ENCODE data around the gene ST8SIA4. TPM values are rescaled to one million over a fixed set of nuclear protein-coding genes. Genes with fewer than 3 reads are reported as not detected.

ST8SIA4 gene, protein sequence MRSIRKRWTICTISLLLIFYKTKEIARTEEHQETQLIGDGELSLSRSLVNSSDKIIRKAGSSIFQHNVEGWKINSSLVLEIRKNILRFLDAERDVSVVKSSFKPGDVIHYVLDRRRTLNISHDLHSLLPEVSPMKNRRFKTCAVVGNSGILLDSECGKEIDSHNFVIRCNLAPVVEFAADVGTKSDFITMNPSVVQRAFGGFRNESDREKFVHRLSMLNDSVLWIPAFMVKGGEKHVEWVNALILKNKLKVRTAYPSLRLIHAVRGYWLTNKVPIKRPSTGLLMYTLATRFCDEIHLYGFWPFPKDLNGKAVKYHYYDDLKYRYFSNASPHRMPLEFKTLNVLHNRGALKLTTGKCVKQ
- total RNA-seq (10 to 100 TPM; 24.3 to 28.1 TPM), polyA plus RNA-seq (10 to 100 TPM in 1 of 3 donors, 1 to 10 TPM in 2; 6.8 to 10.9 (median 9.8) TPM), total RNA-seq (26.6 to 58.5 (median 44.6) reads per million in 6 experiments)

DNA sequence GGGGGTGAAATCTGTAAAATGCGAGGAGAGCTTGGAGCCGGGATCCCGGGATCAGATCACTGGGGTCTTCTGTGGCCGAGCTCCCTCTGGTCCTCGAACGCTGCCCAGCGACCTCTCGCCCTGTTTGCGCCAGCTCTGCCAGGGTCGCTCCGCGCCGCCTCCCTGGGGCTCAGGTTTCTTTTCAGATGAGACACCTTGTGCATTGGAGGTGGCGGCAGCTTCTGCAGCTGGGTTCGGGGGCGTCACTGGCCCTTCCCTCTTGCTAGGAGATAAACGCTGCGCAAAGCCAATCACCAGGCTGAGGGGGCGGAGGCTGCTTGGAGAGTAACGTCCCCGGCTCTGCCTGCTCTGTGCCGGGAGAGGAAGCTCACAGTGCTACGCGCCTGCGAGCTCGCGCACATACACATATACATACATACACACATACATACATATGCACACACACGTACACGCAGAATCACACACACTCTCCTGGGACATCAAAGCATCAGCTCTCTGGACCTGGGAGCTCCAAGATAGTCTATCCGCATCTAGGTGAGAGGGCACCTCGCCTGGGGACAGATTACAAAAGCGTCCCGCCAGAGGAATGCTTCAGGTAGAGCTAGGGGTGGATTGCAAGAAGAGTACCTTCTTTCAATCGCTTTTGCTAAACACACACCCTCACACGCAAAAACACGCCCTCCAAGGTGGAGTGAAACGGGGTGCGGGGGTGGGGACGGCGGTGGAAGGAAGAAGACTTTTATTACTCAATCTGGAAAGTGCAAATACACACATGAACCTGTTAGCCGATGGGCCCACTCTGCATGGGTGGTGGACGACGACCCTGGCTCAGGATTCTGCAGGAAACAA lies at the start of gene ST8SIA4:
ST8SIA4 (minus strand) TSS at position 244 of the 849 bp plus-strand sequence. CDS start 327 bp downstream, outside the sequence.
- DNase-seq (peak; percentile 79 to 96 (median 90)), ATAC-seq (peak; percentile 76 to 77)
- H3K9me3 Mint-ChIP-seq, result no peaks in the 10 kb centered on the region
- no peaks in the 10 kb centered on the region for H3K27me3 Mint-ChIP-seq
- H3K36me3 Mint-ChIP-seq, result peaks cover 0 to 5% (median 0%) of the 10 kb centered on the region in 3 donors
- POLR2A ChIA-PET, result interaction anchor here (0.6 to 2.6 kb wide), 12 partner anchors 14 to 1974 kb away, joined by 3 to 8 read pairs (median 4); partner anchors contain the start of genes CHD1 and FAM174A
- peak within 1 kb of the TSS; percentile 87 to 98 (median 96) for H3K27ac Mint-ChIP-seq
- peak within 1 kb of the TSS; percentile 85 to 100 (median 96) for H3K4me3 Mint-ChIP-seq
- H3K4me1 Mint-ChIP-seq, result peaks cover 32 to 59% (median 44%) of the 10 kb centered on the region in 4 donors

DNA sequence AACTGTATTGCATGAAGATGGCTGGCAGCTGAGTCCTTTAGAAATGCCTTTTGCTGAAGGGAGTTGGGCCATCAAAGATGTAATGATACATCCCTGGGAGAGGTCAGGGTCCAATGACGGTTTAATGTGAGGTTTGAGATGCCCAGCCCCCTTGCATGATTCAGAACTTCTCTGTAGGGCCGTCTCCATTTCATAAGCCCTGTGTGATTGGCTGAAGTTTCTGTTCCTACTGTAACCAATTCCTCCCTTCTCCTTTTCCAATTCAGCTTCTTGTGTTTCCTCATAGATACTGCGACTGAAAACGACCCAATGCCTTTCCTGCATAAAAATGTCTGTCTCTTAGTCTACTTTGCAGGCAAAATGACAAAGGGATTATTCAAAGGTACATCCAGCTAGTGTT lies 47.9 kb upstream of the ST8SIA4 start:
- no peaks in the 10 kb centered on the region for H3K4me1 Mint-ChIP-seq
- peaks cover 3 to 28% (median 11%) of the 10 kb centered on the region in 3 donors for H3K36me3 Mint-ChIP-seq
- H3K27me3 Mint-ChIP-seq, result no peaks in the 10 kb centered on the region
- DNase-seq, result no peak
- no peak overlapping the region for H3K4me3 Mint-ChIP-seq
- POLR2A ChIA-PET, result no interaction called here
- ATAC-seq, result no peak
- H3K9me3 Mint-ChIP-seq, result peaks cover 0 to 28% (median 15%) of the 10 kb centered on the region in 9 donors
- H3K27ac Mint-ChIP-seq, result no peak overlapping the region

DNA sequence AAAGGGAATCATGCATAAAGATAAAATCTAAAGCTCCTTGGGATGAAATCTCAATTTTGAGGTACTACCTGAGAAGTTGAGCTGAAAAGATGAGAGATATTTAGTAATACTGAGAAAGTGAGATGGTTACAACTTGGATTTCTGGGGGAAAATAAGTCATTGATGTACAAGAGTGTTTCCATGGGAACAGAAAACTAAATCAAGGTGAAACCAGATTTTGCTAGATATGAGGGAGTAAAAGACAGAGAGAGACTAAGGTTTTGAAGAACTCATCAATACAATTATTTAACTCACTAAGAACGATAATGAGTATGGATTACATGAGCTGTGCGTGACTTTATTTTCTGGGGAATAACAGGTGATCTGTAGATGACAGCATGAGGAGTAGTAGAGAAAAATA lies 10.2 kb upstream of the ST8SIA4 start:
- POLR2A ChIA-PET, result no interaction called here
- Mint-ChIP-seq H3K9me3 (peaks cover 0 to 4% (median 0%) of the 10 kb centered on the region in 9 donors), H3K36me3 (peaks cover 0 to 3% (median 0%) of the 10 kb centered on the region in 3 donors), H3K4me1 (peaks cover 0 to 1% (median 0%) of the 10 kb centered on the region in 4 donors), H3K4me3 (no peak overlapping the region), H3K27ac (no peak overlapping the region), H3K27me3 (no peaks in the 10 kb centered on the region)
- ATAC-seq (no peak), DNase-seq (no peak)

GRCh38 chr5:100909034-100909433 lies 6.0 kb upstream of the ST8SIA4 start:
- H3K27ac Mint-ChIP-seq, result no peak overlapping the region
- H3K36me3 Mint-ChIP-seq, result no peaks in the 10 kb centered on the region
- H3K9me3 Mint-ChIP-seq, result no peaks in the 10 kb centered on the region
- no peaks in the 10 kb centered on the region for H3K27me3 Mint-ChIP-seq
- POLR2A ChIA-PET, result no interaction called here
- H3K4me3 Mint-ChIP-seq, result no peak overlapping the region
- ATAC-seq (no peak), DNase-seq (no peak)
- H3K4me1 Mint-ChIP-seq, result peaks cover 12 to 27% (median 18%) of the 10 kb centered on the region in 4 donors

DNA sequence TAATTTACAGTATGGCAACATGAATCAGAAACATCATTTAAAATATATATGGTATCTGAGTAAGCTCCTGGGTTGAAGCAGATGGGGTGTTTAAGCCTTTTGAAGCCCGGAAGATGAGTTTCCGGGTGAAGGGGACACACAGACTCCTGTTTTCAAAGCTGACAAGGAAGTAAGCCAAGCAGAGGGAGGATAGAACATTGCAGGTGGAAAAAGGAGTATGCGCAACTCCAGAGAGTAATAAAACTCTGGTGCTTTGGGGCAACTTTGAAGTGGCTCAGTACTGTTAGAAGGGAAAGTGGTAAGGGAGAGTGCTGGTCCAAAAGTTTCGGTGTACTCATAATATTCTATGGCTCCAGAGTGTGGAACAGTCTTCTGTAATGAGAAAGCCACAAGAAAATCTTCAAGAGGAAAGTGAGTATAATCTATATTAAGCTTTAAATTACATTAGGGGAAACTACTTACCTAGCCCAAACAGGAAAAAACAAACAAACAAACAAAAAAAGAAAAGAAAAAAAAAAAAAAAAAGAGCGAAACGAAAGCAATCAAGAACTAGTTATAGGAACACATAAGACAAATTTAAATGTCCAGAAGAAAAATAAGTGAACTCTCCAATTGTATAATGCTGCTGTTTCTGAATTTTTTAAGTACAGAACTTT lies 2.3 kb upstream of the ST8SIA4 start:
- Mint-ChIP-seq H3K36me3 (no peaks in the 10 kb centered on the region), H3K27ac (peak overlapping the region; percentile 6 to 97 (median 93)), H3K4me1 (peaks cover 23 to 39% (median 30%) of the 10 kb centered on the region in 4 donors), H3K9me3 (no peaks in the 10 kb centered on the region), H3K27me3 (no peaks in the 10 kb centered on the region), H3K4me3 (peak overlapping the region; percentile 85 to 100 (median 96))
- POLR2A ChIA-PET, result interaction anchor here (1.3 kb wide), 1 partner anchor 9 kb away, joined by 3 read pairs; no protein-coding TSS in a partner anchor
- ATAC-seq, result no peak
- DNase-seq, result peak in 4 of 10 donors; percentile 13 to 43 (median 30)

GRCh38 chr5:100904259-100904861 lies 1.3 kb upstream of the ST8SIA4 start:
- Mint-ChIP-seq H3K4me3 (peak overlapping the region; percentile 85 to 100 (median 96)), H3K4me1 (peaks cover 29 to 48% (median 37%) of the 10 kb centered on the region in 4 donors), H3K9me3 (no peaks in the 10 kb centered on the region), H3K36me3 (no peaks in the 10 kb centered on the region), H3K27ac (peak overlapping the region; percentile 6 to 97 (median 94)), H3K27me3 (no peaks in the 10 kb centered on the region)
- POLR2A ChIA-PET, result interaction anchor here (1.3 kb wide), 1 partner anchor 8 kb away, joined by 3 read pairs; no protein-coding TSS in a partner anchor
- DNase-seq (peak in 8 of 10 donors; percentile 26 to 68 (median 41)), ATAC-seq (peak; percentile 6)

DNA sequence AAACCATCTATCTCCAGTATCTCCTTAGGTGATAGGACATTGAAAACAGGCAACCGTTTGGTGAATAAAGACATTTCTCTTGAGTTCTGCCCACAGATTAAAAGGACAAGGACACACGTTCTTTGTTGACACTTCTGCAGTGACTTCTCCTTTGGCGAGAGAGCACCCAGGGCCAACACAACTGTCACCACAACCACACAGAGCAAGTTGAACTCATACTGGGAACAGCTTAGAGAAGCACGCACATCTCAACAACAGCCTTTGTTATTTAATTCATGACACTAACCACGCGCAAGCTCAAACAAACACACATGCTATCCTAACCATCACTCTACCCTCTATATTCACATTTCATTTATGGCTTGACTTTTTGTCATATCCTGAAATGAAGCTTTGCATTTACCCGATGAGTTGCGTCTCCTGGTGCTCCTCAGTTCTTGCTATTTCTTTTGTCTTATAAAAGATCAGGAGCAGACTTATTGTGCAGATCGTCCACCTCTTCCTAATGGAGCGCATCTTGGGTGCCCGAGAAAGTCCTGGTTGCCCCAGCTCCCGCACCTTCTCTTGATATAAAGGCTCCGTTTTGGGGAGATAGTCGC lies 543 bp downstream of the ST8SIA4 start:
- Mint-ChIP-seq H3K4me3 (peak overlapping the region; percentile 85 to 100 (median 96)), H3K27ac (peak overlapping the region; percentile 87 to 98 (median 96)), H3K9me3 (no peaks in the 10 kb centered on the region), H3K27me3 (no peaks in the 10 kb centered on the region), H3K36me3 (peaks cover 0 to 7% (median 0%) of the 10 kb centered on the region in 3 donors), H3K4me1 (peaks cover 30 to 63% (median 46%) of the 10 kb centered on the region in 4 donors)
- ATAC-seq (peak; percentile 8 to 9), DNase-seq (peak in 5 of 10 donors; percentile 12 to 59 (median 25))
- POLR2A ChIA-PET, result interaction anchor here (0.7 to 2.6 kb wide), 14 partner anchors 13 to 1973 kb away, joined by 3 to 8 read pairs (median 6); partner anchors contain the start of genes CHD1 and FAM174A

GRCh38 chr5:100901821-100902341 lies 1.2 kb downstream of the ST8SIA4 start:
- ATAC-seq, result peak; percentile 33 to 44
- POLR2A ChIA-PET, result interaction anchor here (0.7 to 2.6 kb wide), 12 partner anchors 10 to 1973 kb away, joined by 3 to 8 read pairs (median 6); partner anchors contain the start of genes CHD1 and FAM174A
- peak overlapping the region; percentile 85 to 100 (median 96) for H3K4me3 Mint-ChIP-seq
- DNase-seq, result peak; percentile 23 to 86 (median 68)
- no peaks in the 10 kb centered on the region for H3K9me3 Mint-ChIP-seq
- H3K36me3 Mint-ChIP-seq, result peaks cover 0 to 7% (median 0%) of the 10 kb centered on the region in 3 donors
- H3K4me1 Mint-ChIP-seq, result peaks cover 30 to 66% (median 46%) of the 10 kb centered on the region in 4 donors
- peak overlapping the region; percentile 87 to 98 (median 96) for H3K27ac Mint-ChIP-seq
- H3K27me3 Mint-ChIP-seq, result no peaks in the 10 kb centered on the region

GRCh38 chr5:100900796-100901781 lies 2.0 kb downstream of the ST8SIA4 start:
- POLR2A ChIA-PET, result interaction anchor here (0.7 to 2.6 kb wide), 9 partner anchors 9 to 1972 kb away, joined by 3 to 11 read pairs (median 7); partner anchors contain the start of gene CHD1
- Mint-ChIP-seq H3K9me3 (no peaks in the 10 kb centered on the region), H3K4me1 (peaks cover 32 to 69% (median 50%) of the 10 kb centered on the region in 4 donors), H3K27ac (peak overlapping the region; percentile 87 to 98 (median 96)), H3K27me3 (no peaks in the 10 kb centered on the region), H3K4me3 (peak overlapping the region; percentile 85 to 100 (median 96)), H3K36me3 (peaks cover 0 to 10% (median 5%) of the 10 kb centered on the region in 3 donors)
- peak; percentile 56 to 58 for ATAC-seq
- DNase-seq, result peak; percentile 69 to 92 (median 85)

Measured in naive thymus-derived CD8-positive, alpha-beta T cell (primary cell).